HFF-Myc (cell line): ENCODE measurements around the gene FGF4.

Source experiments
- DNase-seq: peaks from one replicate; pipeline ENCODE4 v3.0.0-alpha.2; 2011; ENCODE audit warnings: low read depth; ENCODE audit errors: extremely low read depth
- H3K4me3 ChIP-seq: replicated peaks from 2 replicates; pipeline ENCODE4 v1.5.1; 2011; ENCODE audit warnings: low read depth, mild to moderate bottlenecking, control low read depth, low read length
- TF ChIP-seq, protein P1 (sequence below): IDR thresholded peaks from 2 replicates; pipeline ENCODE4 v1.5.1; 2012; ENCODE audit warnings: mild to moderate bottlenecking, low read depth, low read length, control low read depth; ENCODE audit errors: missing control alignments

Gene FGF4

GRCh38 chr11:69760319-69760718 is 14.8 kb downstream of the FGF4 start:
- H3K4me3 ChIP-seq: no peak overlapping the region
- TF ChIP-seq, protein P1, sequence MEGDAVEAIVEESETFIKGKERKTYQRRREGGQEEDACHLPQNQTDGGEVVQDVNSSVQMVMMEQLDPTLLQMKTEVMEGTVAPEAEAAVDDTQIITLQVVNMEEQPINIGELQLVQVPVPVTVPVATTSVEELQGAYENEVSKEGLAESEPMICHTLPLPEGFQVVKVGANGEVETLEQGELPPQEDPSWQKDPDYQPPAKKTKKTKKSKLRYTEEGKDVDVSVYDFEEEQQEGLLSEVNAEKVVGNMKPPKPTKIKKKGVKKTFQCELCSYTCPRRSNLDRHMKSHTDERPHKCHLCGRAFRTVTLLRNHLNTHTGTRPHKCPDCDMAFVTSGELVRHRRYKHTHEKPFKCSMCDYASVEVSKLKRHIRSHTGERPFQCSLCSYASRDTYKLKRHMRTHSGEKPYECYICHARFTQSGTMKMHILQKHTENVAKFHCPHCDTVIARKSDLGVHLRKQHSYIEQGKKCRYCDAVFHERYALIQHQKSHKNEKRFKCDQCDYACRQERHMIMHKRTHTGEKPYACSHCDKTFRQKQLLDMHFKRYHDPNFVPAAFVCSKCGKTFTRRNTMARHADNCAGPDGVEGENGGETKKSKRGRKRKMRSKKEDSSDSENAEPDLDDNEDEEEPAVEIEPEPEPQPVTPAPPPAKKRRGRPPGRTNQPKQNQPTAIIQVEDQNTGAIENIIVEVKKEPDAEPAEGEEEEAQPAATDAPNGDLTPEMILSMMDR: no peak
- no peak for DNase-seq

- TF ChIP-seq, protein P1: no peak
- no peak overlapping the region for H3K4me3 ChIP-seq
- DNase-seq: no peak
Measured at GRCh38 chr11:69752890-69753289, 22.3 kb downstream of the FGF4 start.

DNA sequence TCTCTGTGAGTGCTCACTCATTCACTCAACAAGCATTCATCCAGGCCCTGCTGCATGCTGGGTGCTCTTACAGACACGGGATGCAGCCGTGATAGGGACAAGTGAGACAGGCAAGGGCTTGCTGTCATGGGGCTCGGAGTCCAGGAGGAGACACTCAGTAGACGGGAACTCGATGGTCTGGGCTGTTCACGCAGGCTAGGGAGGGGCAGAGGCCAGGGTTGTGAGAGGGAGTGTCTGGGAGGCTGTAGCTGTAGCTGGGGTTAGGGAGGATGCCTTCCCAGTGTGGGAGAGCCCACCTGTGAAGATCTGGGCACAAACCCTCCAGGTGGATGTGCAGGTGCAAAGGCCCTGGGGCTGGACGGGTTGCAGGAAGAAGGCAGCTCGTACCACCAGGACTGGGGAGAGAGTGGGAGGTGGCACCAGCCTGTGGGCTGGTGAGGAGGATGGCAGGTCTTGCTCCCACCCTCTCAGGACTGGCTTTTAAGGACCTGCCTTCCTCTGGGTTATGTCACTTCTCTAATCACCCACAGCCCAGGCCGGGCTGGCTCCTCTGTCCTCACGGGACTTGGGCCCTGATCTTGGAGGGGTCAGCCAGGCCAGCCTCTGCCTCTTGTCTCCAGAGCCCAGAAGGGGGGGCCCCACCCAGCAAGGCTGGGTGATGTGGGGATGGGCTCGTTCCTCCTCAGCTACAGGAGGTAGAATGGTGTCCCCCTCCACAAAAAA is 24.1 kb downstream of the FGF4 start:
- TF ChIP-seq, protein P1: no peak
- no peak for DNase-seq
- H3K4me3 ChIP-seq: no peak overlapping the region

- DNase-seq: no peak
- TF ChIP-seq, protein P1: no peak
- no peak overlapping the region for H3K4me3 ChIP-seq
Measured at GRCh38 chr11:69750108-69750850, 24.9 kb downstream of the FGF4 start.

GRCh38 chr11:69748637-69749036 is 26.5 kb downstream of the FGF4 start:
- no peak for DNase-seq

GRCh38 chr11:69746752-69747742 is 28.1 kb downstream of the FGF4 start:
- TF ChIP-seq, protein P1: no peak
- DNase-seq: no peak
- H3K4me3 ChIP-seq: no peak overlapping the region

More at GRCh38 chr11:69748637-69749036, 26.5 kb downstream of the FGF4 start:
- TF ChIP-seq, protein P1: no peak
- no peak overlapping the region for H3K4me3 ChIP-seq
